Measurements from ENCODE around the gene PRKAG2. TPM values are rescaled to one million over a fixed set of nuclear protein-coding genes. Genes with fewer than 3 reads are reported as not detected.

The PRKAG2 gene
- total and polyA plus RNA-seq, 2 experiments from 2014 or later, result 9.1 to 14.9 TPM

DNA sequence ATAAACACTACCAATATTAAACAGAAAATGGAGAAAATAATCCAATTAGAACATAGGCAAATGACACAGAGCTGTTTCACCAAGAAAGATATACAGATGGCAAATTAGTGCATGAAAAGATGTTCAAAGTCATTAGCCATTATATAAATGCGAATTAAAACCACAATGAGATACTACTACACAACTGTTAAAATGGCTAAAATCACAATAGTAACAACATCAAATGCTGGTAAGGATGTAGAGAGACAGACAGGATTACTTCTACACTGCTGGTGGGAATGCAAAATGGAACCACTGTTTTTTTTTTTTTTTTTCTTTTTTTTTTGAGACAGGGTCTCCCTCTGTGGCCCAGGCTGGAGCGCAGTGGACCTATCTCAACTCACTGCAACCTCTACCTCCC lies 242.3 kb downstream of the PRKAG2 start:
- H3K36me3 Mint-ChIP-seq (ENCODE audit: low read depth), result peaks cover 6% of the 10 kb centered on the region
- peaks cover 5% of the 10 kb centered on the region; the same call in 1 of the 2 replicates for H3K79me2 ChIP-seq (replicated peaks; ENCODE audit: insufficient read depth)
- no peak overlapping the region for H3K4me3 ChIP-seq
- TF ChIP-seq EZH2phosphoT487 (IDR thresholded peaks at IDR 0.05; ENCODE audit: unreplicated experiment) (no peak), STAT1 (IDR thresholded peaks at IDR 0.05; ENCODE audit: unreplicated experiment) (no peak), NANOG (IDR thresholded peaks at IDR 0.05; ENCODE audit: borderline replicate concordance) (no peak)
- TF ChIP-seq, protein P1, sequence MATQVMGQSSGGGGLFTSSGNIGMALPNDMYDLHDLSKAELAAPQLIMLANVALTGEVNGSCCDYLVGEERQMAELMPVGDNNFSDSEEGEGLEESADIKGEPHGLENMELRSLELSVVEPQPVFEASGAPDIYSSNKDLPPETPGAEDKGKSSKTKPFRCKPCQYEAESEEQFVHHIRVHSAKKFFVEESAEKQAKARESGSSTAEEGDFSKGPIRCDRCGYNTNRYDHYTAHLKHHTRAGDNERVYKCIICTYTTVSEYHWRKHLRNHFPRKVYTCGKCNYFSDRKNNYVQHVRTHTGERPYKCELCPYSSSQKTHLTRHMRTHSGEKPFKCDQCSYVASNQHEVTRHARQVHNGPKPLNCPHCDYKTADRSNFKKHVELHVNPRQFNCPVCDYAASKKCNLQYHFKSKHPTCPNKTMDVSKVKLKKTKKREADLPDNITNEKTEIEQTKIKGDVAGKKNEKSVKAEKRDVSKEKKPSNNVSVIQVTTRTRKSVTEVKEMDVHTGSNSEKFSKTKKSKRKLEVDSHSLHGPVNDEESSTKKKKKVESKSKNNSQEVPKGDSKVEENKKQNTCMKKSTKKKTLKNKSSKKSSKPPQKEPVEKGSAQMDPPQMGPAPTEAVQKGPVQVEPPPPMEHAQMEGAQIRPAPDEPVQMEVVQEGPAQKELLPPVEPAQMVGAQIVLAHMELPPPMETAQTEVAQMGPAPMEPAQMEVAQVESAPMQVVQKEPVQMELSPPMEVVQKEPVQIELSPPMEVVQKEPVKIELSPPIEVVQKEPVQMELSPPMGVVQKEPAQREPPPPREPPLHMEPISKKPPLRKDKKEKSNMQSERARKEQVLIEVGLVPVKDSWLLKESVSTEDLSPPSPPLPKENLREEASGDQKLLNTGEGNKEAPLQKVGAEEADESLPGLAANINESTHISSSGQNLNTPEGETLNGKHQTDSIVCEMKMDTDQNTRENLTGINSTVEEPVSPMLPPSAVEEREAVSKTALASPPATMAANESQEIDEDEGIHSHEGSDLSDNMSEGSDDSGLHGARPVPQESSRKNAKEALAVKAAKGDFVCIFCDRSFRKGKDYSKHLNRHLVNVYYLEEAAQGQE (IDR thresholded peaks at IDR 0.05; ENCODE audit: unreplicated experiment), result no peak
- TF ChIP-seq, protein P2, sequence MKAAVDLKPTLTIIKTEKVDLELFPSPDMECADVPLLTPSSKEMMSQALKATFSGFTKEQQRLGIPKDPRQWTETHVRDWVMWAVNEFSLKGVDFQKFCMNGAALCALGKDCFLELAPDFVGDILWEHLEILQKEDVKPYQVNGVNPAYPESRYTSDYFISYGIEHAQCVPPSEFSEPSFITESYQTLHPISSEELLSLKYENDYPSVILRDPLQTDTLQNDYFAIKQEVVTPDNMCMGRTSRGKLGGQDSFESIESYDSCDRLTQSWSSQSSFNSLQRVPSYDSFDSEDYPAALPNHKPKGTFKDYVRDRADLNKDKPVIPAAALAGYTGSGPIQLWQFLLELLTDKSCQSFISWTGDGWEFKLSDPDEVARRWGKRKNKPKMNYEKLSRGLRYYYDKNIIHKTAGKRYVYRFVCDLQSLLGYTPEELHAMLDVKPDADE (IDR thresholded peaks at IDR 0.05), result no peak
- TF ChIP-seq, protein P3, sequence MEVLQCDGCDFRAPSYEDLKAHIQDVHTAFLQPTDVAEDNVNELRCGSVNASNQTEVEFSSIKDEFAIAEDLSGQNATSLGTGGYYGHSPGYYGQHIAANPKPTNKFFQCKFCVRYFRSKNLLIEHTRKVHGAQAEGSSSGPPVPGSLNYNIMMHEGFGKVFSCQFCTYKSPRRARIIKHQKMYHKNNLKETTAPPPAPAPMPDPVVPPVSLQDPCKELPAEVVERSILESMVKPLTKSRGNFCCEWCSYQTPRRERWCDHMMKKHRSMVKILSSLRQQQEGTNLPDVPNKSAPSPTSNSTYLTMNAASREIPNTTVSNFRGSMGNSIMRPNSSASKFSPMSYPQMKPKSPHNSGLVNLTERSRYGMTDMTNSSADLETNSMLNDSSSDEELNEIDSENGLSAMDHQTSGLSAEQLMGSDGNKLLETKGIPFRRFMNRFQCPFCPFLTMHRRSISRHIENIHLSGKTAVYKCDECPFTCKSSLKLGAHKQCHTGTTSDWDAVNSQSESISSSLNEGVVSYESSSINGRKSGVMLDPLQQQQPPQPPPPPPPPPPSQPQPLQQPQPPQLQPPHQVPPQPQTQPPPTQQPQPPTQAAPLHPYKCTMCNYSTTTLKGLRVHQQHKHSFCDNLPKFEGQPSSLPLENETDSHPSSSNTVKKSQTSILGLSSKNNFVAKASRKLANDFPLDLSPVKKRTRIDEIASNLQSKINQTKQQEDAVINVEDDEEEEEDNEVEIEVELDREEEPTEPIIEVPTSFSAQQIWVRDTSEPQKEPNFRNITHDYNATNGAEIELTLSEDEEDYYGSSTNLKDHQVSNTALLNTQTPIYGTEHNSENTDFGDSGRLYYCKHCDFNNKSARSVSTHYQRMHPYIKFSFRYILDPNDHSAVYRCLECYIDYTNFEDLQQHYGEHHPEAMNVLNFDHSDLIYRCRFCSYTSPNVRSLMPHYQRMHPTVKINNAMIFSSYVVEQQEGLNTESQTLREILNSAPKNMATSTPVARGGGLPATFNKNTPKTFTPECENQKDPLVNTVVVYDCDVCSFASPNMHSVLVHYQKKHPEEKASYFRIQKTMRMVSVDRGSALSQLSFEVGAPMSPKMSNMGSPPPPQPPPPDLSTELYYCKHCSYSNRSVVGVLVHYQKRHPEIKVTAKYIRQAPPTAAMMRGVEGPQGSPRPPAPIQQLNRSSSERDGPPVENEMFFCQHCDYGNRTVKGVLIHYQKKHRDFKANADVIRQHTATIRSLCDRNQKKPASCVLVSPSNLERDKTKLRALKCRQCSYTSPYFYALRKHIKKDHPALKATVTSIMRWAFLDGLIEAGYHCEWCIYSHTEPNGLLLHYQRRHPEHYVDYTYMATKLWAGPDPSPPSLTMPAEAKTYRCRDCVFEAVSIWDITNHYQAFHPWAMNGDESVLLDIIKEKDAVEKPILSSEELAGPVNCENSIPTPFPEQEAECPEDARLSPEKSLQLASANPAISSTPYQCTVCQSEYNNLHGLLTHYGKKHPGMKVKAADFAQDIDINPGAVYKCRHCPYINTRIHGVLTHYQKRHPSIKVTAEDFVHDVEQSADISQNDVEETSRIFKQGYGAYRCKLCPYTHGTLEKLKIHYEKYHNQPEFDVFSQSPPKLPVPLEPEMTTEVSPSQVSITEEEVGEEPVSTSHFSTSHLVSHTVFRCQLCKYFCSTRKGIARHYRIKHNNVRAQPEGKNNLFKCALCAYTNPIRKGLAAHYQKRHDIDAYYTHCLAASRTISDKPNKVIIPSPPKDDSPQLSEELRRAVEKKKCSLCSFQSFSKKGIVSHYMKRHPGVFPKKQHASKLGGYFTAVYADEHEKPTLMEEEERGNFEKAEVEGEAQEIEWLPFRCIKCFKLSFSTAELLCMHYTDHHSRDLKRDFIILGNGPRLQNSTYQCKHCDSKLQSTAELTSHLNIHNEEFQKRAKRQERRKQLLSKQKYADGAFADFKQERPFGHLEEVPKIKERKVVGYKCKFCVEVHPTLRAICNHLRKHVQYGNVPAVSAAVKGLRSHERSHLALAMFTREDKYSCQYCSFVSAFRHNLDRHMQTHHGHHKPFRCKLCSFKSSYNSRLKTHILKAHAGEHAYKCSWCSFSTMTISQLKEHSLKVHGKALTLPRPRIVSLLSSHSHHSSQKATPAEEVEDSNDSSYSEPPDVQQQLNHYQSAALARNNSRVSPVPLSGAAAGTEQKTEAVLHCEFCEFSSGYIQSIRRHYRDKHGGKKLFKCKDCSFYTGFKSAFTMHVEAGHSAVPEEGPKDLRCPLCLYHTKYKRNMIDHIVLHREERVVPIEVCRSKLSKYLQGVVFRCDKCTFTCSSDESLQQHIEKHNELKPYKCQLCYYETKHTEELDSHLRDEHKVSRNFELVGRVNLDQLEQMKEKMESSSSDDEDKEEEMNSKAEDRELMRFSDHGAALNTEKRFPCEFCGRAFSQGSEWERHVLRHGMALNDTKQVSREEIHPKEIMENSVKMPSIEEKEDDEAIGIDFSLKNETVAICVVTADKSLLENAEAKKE (CRISPR knock-in tag; IDR thresholded peaks at IDR 0.05), result no peak
- H3K9me2 ChIP-seq (ENCODE audit: insufficient read depth), result 0 out of 2 replicates have a peak, but pooled peaks cover 4% of the 10 kb centered on the region
- H3K27ac Mint-ChIP-seq, result no peak overlapping the region
- peaks cover 11% of the 10 kb centered on the region for H3K9me3 Mint-ChIP-seq
- H3F3A ChIP-seq (replicated peaks; ENCODE audit: low read depth), result peaks cover 11% of the 10 kb centered on the region
- no peak overlapping the region for H3K4me2 ChIP-seq
- ATAC-seq (no peak), DNase-seq (ENCODE audit: low spot score) (no peak)
- no peak overlapping the region for H3K4me3 Mint-ChIP-seq
- H3K27me3 Mint-ChIP-seq (ENCODE audit: insufficient read depth, low read depth, poor library complexity), result peaks cover 30% of the 10 kb centered on the region
- no peak overlapping the region for H2AFZ ChIP-seq
- peaks cover 14% of the 10 kb centered on the region for H3K4me1 ChIP-seq (ENCODE audit: insufficient read depth)
- H3K36me3 ChIP-seq (ENCODE audit: insufficient read depth), result no peaks in the 10 kb centered on the region; the same call in 1 of the 2 replicates
- peaks cover 24% of the 10 kb centered on the region for H3K27me3 ChIP-seq (ENCODE audit: insufficient read depth)
- H4K20me1 ChIP-seq (replicated peaks; ENCODE audit: insufficient read depth), result peaks cover 11% of the 10 kb centered on the region; the same call in 1 of the 2 replicates
- no peak overlapping the region for H3K27ac ChIP-seq (ENCODE audit: low read depth)
- H3K4me1 Mint-ChIP-seq, result peaks cover 17% of the 10 kb centered on the region
